Cardiac muscle cell (in vitro differentiated cells and primary cell): ENCODE measurements around the gene TBXAS1. TPM values are rescaled to one million over a fixed set of nuclear protein-coding genes. Genes with fewer than 3 reads are reported as not detected.
A peak's percentile ranks its signal among the peaks of the same experiment; 100 is the strongest.

Experiments used
- DNase-seq, 2 donors: peaks; one replicate each; pipeline versions ENCODE4 v3.0.0 to v3.0.0-alpha.2; 2010 to 2017; ENCODE audit warnings: low read depth in 1 of 2, low spot score in 1 of 2
- H3K27ac ChIP-seq: fragments of 200-600 bp; sonication (generic); 2 replicates; pipeline ENCODE4 v1.5.1; 2016
- H3K27me3 ChIP-seq: fragments of 200-600 bp; sonication (generic); 2 replicates; pipeline ENCODE4 v1.6.0; 2016; ENCODE audit warnings: control low read depth
- H3K36me3 ChIP-seq: fragments of 200-600 bp; sonication (generic); 2 replicates; pipeline ENCODE4 v1.5.1; 2016; ENCODE audit warnings: control low read depth
- H3K4me1 ChIP-seq: fragments of 200-600 bp; sonication (generic); 2 replicates; pipeline ENCODE4 v1.8.1; 2017; ENCODE audit warnings: low read depth, mild to moderate bottlenecking, mixed run types
- H3K4me3 ChIP-seq: fragments of 200-600 bp; sonication (generic); 2 replicates; pipeline ENCODE4 v1.5.1; 2016; ENCODE audit warnings: mild to moderate bottlenecking
- H3K9me3 ChIP-seq: fragments of 200-600 bp; sonication (generic); 2 replicates; pipeline ENCODE4 v1.5.1; 2017; ENCODE audit warnings: low read depth, mild to moderate bottlenecking, control low read depth
- polyA plus RNA-seq: library from polyadenylated mRNA; unstranded; fragments of >200 nt; fragmentation: Nextera tagmentation; extraction: Ambion mirVana; gene quantifications from 2 replicates; pipeline ENCODE4 v1.2.1, GENCODE V29; 2016
- total RNA-seq: library from RNA; depleted of rRNA; stranded (reverse); fragments of >200 nt; gene quantifications from 2 replicates; pipeline ENCODE4 v1.2.3, GENCODE V29; 2016
- TF ChIP-seq, protein P1 (sequence below): IDR thresholded peaks from 2 replicates; pipeline ENCODE4 v1.5.1; 2012; ENCODE audit warnings: low read depth, mild to moderate bottlenecking, low read length

Gene TBXAS1
- total and polyA plus RNA-seq, 2 experiments from 2014 or later: 0.83 to 6.2 TPM

DNA sequence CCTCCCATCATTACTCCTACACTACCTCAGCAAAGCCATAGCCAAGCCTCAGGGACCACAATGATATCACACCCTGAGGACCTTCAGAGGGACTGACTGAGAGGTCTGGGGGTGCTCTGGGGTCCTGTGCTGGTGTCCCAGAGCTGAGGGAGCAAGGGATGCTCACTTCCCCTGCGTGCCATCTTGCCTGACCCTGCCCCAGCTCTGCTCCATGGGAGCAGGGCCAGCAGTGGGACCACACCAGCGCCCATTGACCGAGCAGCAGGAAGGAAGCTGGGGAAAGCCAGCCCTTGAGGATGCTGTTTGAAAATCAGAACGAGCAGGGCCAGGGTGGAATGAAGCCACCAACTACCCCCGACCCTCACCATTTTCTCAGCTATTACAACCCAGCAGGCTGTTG is 130.7 kb downstream of the TBXAS1 start:
- DNase-seq: no peak
- TF ChIP-seq, protein P1, sequence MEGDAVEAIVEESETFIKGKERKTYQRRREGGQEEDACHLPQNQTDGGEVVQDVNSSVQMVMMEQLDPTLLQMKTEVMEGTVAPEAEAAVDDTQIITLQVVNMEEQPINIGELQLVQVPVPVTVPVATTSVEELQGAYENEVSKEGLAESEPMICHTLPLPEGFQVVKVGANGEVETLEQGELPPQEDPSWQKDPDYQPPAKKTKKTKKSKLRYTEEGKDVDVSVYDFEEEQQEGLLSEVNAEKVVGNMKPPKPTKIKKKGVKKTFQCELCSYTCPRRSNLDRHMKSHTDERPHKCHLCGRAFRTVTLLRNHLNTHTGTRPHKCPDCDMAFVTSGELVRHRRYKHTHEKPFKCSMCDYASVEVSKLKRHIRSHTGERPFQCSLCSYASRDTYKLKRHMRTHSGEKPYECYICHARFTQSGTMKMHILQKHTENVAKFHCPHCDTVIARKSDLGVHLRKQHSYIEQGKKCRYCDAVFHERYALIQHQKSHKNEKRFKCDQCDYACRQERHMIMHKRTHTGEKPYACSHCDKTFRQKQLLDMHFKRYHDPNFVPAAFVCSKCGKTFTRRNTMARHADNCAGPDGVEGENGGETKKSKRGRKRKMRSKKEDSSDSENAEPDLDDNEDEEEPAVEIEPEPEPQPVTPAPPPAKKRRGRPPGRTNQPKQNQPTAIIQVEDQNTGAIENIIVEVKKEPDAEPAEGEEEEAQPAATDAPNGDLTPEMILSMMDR: no peak
- no peak overlapping the region for H3K27ac ChIP-seq
- H3K9me3 ChIP-seq: no peaks in the 10 kb centered on the region
- no peaks in the 10 kb centered on the region for H3K4me1 ChIP-seq
- no peak overlapping the region for H3K4me3 ChIP-seq
- no peaks in the 10 kb centered on the region for H3K36me3 ChIP-seq
- H3K27me3 ChIP-seq: no peaks in the 10 kb centered on the region

DNA sequence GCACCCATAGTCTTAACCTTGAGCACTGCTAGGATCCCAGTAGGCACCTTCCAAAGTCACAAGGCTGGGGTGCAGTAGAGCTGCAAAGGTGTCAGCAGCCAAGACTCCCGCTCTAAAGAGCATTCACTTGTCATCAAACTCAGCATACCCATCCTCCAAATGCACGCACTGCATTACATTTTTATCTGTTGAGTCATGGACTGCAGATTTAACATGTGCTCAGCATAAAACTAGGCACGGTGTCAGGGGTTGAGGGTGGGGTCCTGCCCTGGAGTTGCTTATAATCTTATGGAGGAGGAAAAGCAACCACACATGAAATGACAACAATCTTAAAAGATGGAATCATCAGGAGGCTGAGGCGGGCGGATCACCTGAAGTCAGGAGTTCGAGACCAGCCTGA is 131.1 kb downstream of the TBXAS1 start:
- TF ChIP-seq, protein P1: no peak
- peak in 1 of 2 donors; percentile 53 for DNase-seq
- no peaks in the 10 kb centered on the region for H3K4me1 ChIP-seq
- H3K4me3 ChIP-seq: no peak overlapping the region
- no peaks in the 10 kb centered on the region for H3K36me3 ChIP-seq
- no peak overlapping the region for H3K27ac ChIP-seq
- no peaks in the 10 kb centered on the region for H3K27me3 ChIP-seq
- H3K9me3 ChIP-seq: no peaks in the 10 kb centered on the region

DNA sequence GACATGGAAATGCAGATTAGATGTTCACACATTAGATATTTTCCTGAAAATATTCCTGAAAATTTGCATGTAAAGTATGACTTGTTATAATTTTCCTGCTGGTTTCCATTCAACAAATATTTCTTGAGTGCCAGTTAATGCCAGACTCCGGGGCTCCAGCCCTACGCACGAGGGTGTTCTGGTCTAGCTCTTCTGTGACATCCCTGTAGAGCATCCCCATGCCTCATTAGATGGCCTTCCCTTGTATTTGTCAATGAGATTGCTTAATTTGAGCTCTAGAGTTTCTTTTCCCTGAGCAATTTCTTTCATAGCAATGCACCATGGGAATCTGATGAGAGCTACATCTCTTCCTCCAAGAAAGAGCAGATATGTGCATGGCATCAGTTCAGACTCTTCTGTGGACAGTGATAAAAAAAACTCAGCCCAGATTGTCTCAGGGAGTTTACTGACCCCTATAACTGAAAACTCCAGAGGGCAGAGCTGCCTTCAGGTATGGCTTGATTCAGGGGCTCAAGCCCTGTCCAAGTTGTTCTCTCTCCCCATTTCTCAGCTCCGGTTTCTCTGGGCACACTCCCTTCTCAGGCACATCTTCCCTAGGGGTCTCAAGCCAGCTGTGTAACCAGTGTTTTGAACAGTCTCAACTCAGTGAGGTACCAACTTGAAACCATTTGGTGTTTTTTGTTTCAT is 137.0 kb downstream of the TBXAS1 start:
- H3K27me3 ChIP-seq: no peaks in the 10 kb centered on the region
- no peaks in the 10 kb centered on the region for H3K4me1 ChIP-seq
- H3K4me3 ChIP-seq: no peak overlapping the region
- TF ChIP-seq, protein P1: no peak
- H3K9me3 ChIP-seq: no peaks in the 10 kb centered on the region
- H3K36me3 ChIP-seq: no peaks in the 10 kb centered on the region
- no peak overlapping the region for H3K27ac ChIP-seq
- DNase-seq: no peak

DNA sequence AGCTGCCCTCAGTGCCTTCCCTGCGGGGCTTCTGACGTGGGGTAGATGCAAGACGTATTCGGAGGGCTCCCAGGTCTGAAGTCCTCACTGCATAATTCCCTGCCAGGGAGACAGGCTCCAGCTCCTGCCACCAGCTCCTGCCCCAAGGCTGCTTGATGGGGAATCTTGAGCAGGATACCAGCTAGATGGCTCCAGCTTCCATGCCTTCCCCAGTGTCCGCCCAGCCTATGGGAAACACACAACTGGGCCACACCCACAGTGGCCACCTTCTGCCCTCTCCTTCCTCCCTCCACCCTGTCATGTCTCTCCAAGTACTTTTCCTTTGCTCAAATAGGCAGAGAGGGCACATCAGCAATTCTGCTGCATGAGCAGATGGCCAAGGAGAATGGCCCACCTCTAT is 137.9 kb downstream of the TBXAS1 start:
- Histone ChIP-seq H3K27ac (no peak overlapping the region), H3K27me3 (no peaks in the 10 kb centered on the region), H3K36me3 (no peaks in the 10 kb centered on the region), H3K4me1 (no peaks in the 10 kb centered on the region), H3K4me3 (no peak overlapping the region), H3K9me3 (no peaks in the 10 kb centered on the region)
- TF ChIP-seq, protein P1: no peak
- no peak for DNase-seq

DNA sequence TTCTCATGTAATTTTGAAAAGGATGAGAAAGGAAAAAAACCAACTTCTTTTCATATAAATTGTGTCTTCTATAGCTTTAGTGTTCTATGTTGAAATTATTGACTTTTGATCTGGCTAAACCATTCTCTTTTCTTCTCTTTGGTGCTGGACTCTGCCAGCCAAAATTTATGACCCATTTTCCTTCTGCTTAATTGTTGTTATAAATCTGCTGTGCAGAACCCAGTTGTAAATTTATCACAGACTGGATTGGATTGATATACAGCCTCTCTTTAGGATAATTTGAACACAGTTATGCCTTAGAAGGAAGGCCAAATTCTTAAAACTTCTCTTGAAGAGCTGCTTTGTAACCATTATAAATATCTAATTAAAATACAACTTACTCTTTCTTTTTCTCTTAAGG is 139.9 kb downstream of the TBXAS1 start:
- no peak overlapping the region for H3K4me3 ChIP-seq
- no peaks in the 10 kb centered on the region for H3K4me1 ChIP-seq
- no peaks in the 10 kb centered on the region for H3K36me3 ChIP-seq
- no peaks in the 10 kb centered on the region for H3K9me3 ChIP-seq
- TF ChIP-seq, protein P1: no peak
- no peak for DNase-seq
- H3K27ac ChIP-seq: no peak overlapping the region
- no peaks in the 10 kb centered on the region for H3K27me3 ChIP-seq
